ENCODE data around the gene MAGI2. TPM values are rescaled to one million over a fixed set of nuclear protein-coding genes. Genes with fewer than 3 reads are reported as not detected.

The MAGI2 gene
- total RNA-seq, 1 donor from 2014 or later = 10.7 TPM

GRCh38 chr7:78642751-78643150 lies 810.7 kb downstream of the MAGI2 start:
- Mint-ChIP-seq H3K36me3 (ENCODE audit: unreplicated experiment) (no peaks in the 10 kb centered on the region), H3K27ac (ENCODE audit: unreplicated experiment) (no peak overlapping the region), H3K27me3 (ENCODE audit: unreplicated experiment) (no peaks in the 10 kb centered on the region), H3K4me1 (ENCODE audit: unreplicated experiment) (no peaks in the 10 kb centered on the region), H3K9me3 (ENCODE audit: unreplicated experiment) (no peaks in the 10 kb centered on the region), H3K4me3 (ENCODE audit: unreplicated experiment) (no peak overlapping the region)
- no peak for TF ChIP-seq CTCF (IDR thresholded peaks at IDR 0.05)
- DNase-seq (ENCODE audit: extremely low spot score, unreplicated experiment) = no peak

- Mint-ChIP-seq H3K9me3 (ENCODE audit: unreplicated experiment) (no peaks in the 10 kb centered on the region), H3K27ac (ENCODE audit: unreplicated experiment) (no peak overlapping the region), H3K4me3 (ENCODE audit: unreplicated experiment) (no peak overlapping the region), H3K27me3 (ENCODE audit: unreplicated experiment) (no peaks in the 10 kb centered on the region), H3K4me1 (ENCODE audit: unreplicated experiment) (no peaks in the 10 kb centered on the region), H3K36me3 (ENCODE audit: unreplicated experiment) (no peaks in the 10 kb centered on the region)
- TF ChIP-seq CTCF (IDR thresholded peaks at IDR 0.05) = no peak
- no peak for DNase-seq (ENCODE audit: extremely low spot score, unreplicated experiment)
Measured at GRCh38 chr7:78638364-78638763, 815.1 kb downstream of the MAGI2 start.

GRCh38 chr7:78636727-78637126 lies 816.7 kb downstream of the MAGI2 start:
- Mint-ChIP-seq H3K4me1 (ENCODE audit: unreplicated experiment) (no peaks in the 10 kb centered on the region), H3K27me3 (ENCODE audit: unreplicated experiment) (no peaks in the 10 kb centered on the region), H3K9me3 (ENCODE audit: unreplicated experiment) (no peaks in the 10 kb centered on the region), H3K36me3 (ENCODE audit: unreplicated experiment) (no peaks in the 10 kb centered on the region), H3K4me3 (ENCODE audit: unreplicated experiment) (no peak overlapping the region), H3K27ac (ENCODE audit: unreplicated experiment) (no peak overlapping the region)
- no peak for DNase-seq (ENCODE audit: extremely low spot score, unreplicated experiment)
- no peak for TF ChIP-seq CTCF (IDR thresholded peaks at IDR 0.05)

- no peak overlapping the region for H3K4me3 Mint-ChIP-seq (ENCODE audit: unreplicated experiment)
- no peak for DNase-seq (ENCODE audit: extremely low spot score, unreplicated experiment)
- no peaks in the 10 kb centered on the region for H3K36me3 Mint-ChIP-seq (ENCODE audit: unreplicated experiment)
Measured at GRCh38 chr7:78635026-78635793, 818.3 kb downstream of the MAGI2 start.

More at GRCh38 chr7:78635026-78635793, 818.3 kb downstream of the MAGI2 start:
- no peak for TF ChIP-seq CTCF (IDR thresholded peaks at IDR 0.05)
- Mint-ChIP-seq H3K4me1 (ENCODE audit: unreplicated experiment) (no peaks in the 10 kb centered on the region), H3K27ac (ENCODE audit: unreplicated experiment) (no peak overlapping the region), H3K9me3 (ENCODE audit: unreplicated experiment) (no peaks in the 10 kb centered on the region), H3K27me3 (ENCODE audit: unreplicated experiment) (no peaks in the 10 kb centered on the region)

Measured in osteocyte (in vitro differentiated cells).